OCI-LY1 (cell line): ENCODE data around the gene CLEC4D.

ENCODE experiments used
- H2AFZ ChIP-seq: fragments of 200-600 bp; sonication (generic), shearing (Covaris generic); 2 replicates; pipeline ENCODE4 v1.6.0; 2014; ENCODE audit warnings: antibody characterized with exemption, mild to moderate bottlenecking, low read length
- H3F3A ChIP-seq: fragments of 200-600 bp; sonication (generic), shearing (Covaris generic); 2 replicates; pipeline ENCODE4 v1.6.0; 2014; ENCODE audit warnings: mild to moderate bottlenecking, antibody characterized with exemption, low read length, moderate library complexity; ENCODE audit not compliant: insufficient read depth
- H3K27ac ChIP-seq: fragments of 200-600 bp; sonication (generic); 2 replicates; pipeline ENCODE4 v1.5.1; 2014; ENCODE audit warnings: low read length, mixed run types, mild to moderate bottlenecking, low read depth; ENCODE audit not compliant: poor library complexity, severe bottlenecking
- H3K27me3 ChIP-seq: fragments of 200-600 bp; sonication (generic); 2 replicates; pipeline ENCODE4 v1.6.0; 2014; ENCODE audit warnings: antibody characterized with exemption, mild to moderate bottlenecking, low read length, moderate library complexity; ENCODE audit not compliant: insufficient read depth
- H3K36me3 ChIP-seq: fragments of 200-600 bp; sonication (generic); 2 replicates; pipeline ENCODE4 v1.6.1; 2014; ENCODE audit warnings: mild to moderate bottlenecking, antibody characterized with exemption, low read length, moderate library complexity, mixed read lengths; ENCODE audit not compliant: insufficient read depth
- H3K4me1 ChIP-seq: fragments of 200-600 bp; sonication (generic); 2 replicates; pipeline ENCODE4 v1.5.1; 2014; ENCODE audit warnings: mild to moderate bottlenecking, low read length, moderate library complexity; ENCODE audit not compliant: insufficient read depth, severe bottlenecking
- H3K4me2 ChIP-seq: fragments of 200-600 bp; sonication (generic), shearing (Covaris generic); 2 replicates; pipeline ENCODE4 v1.6.1; 2014; ENCODE audit warnings: low read length
- H3K4me3 ChIP-seq: fragments of 200-600 bp; sonication (generic); 2 replicates; pipeline ENCODE4 v1.5.1; 2014; ENCODE audit warnings: low read length, low read depth, mild to moderate bottlenecking, mixed read lengths; ENCODE audit not compliant: poor library complexity, severe bottlenecking
- H3K79me2 ChIP-seq: fragments of 200-600 bp; shearing (Covaris generic); 2 replicates; pipeline ENCODE4 v1.6.1; 2016; ENCODE audit warnings: mixed run types, low read length, mixed read lengths; ENCODE audit not compliant: insufficient read depth
- H3K9ac ChIP-seq: fragments of 200-600 bp; sonication (generic), shearing (Covaris generic); 2 replicates; pipeline ENCODE4 v1.6.1; 2014; ENCODE audit warnings: mild to moderate bottlenecking, low read length, mixed read lengths
- H3K9me2 ChIP-seq: fragments of 200-600 bp; sonication (generic), shearing (Covaris generic); 2 replicates; pipeline ENCODE4 v1.6.1; 2014; ENCODE audit warnings: low read depth, mild to moderate bottlenecking, low read length, mixed read lengths
- H3K9me3 ChIP-seq: fragments of 200-600 bp; shearing (Covaris generic); 2 replicates; pipeline ENCODE4 v1.6.1; 2014; ENCODE audit warnings: low read length, mixed read lengths
- H4K20me1 ChIP-seq: fragments of 200-600 bp; sonication (generic), shearing (Covaris generic); 2 replicates; pipeline ENCODE4 v1.6.0; 2016; ENCODE audit warnings: mild to moderate bottlenecking, low read length; ENCODE audit not compliant: insufficient read depth
- CTCF ChIP-seq: fragments of 200-600 bp; sonication (generic), shearing (Covaris generic); IDR thresholded peaks from 2 replicates; pipeline ENCODE4 v1.5.1; 2017; ENCODE audit warnings: mild to moderate bottlenecking, antibody characterized with exemption, low read length, moderate library complexity, mixed read lengths
- EZH2 ChIP-seq: fragments of 200-600 bp; sonication (generic), shearing (Covaris generic); IDR thresholded peaks from 2 replicates; pipeline ENCODE4 v1.8.0; 2017; ENCODE audit warnings: borderline replicate concordance, mixed run types, mild to moderate bottlenecking, antibody characterized with exemption, low read length, moderate library complexity, mixed read lengths

Gene CLEC4D

GRCh38 chr12:8554451-8555195 lies 41.3 kb downstream of the CLEC4D start:
- Histone ChIP-seq H3K9me3 (no peaks in the 10 kb centered on the region), H3K4me1 (no peaks in the 10 kb centered on the region), H3K4me2 (no peak overlapping the region), H4K20me1 (no peaks in the 10 kb centered on the region), H3F3A (no peaks in the 10 kb centered on the region), H3K27ac (no peak overlapping the region), H3K27me3 (no peaks in the 10 kb centered on the region), H3K9ac (no peak overlapping the region), H3K9me2 (no peaks in the 10 kb centered on the region), H2AFZ (no peak overlapping the region), H3K36me3 (no peaks in the 10 kb centered on the region), H3K79me2 (no peaks in the 10 kb centered on the region), H3K4me3 (no peak overlapping the region)
- TF ChIP-seq CTCF, result no peak

GRCh38 chr12:8556531-8557097 lies 43.3 kb downstream of the CLEC4D start:
- Histone ChIP-seq H3F3A (no peaks in the 10 kb centered on the region), H3K9me2 (no peaks in the 10 kb centered on the region), H2AFZ (no peak overlapping the region), H3K4me1 (no peaks in the 10 kb centered on the region), H3K79me2 (no peaks in the 10 kb centered on the region), H3K27me3 (no peaks in the 10 kb centered on the region), H4K20me1 (no peaks in the 10 kb centered on the region), H3K4me3 (no peak overlapping the region), H3K9me3 (no peaks in the 10 kb centered on the region), H3K27ac (no peak overlapping the region), H3K36me3 (no peaks in the 10 kb centered on the region; the same call in 1 of the 2 replicates), H3K4me2 (no peak overlapping the region), H3K9ac (no peak overlapping the region)
- TF ChIP-seq CTCF (no peak), EZH2 (no peak)

GRCh38 chr12:8559676-8560075 lies 46.4 kb downstream of the CLEC4D start:
- no peaks in the 10 kb centered on the region; the same call in 1 of the 2 replicates for H3K36me3 ChIP-seq
- H3K4me2 ChIP-seq, result no peak overlapping the region
- no peaks in the 10 kb centered on the region for H3K27me3 ChIP-seq
- no peaks in the 10 kb centered on the region for H3F3A ChIP-seq
- H3K9me2 ChIP-seq, result no peaks in the 10 kb centered on the region
- H4K20me1 ChIP-seq, result no peaks in the 10 kb centered on the region
- H3K4me1 ChIP-seq, result no peaks in the 10 kb centered on the region
- H3K27ac ChIP-seq, result no peak overlapping the region
- H2AFZ ChIP-seq, result no peak overlapping the region
- H3K9me3 ChIP-seq, result peaks cover 5% of the 10 kb centered on the region; the same call in 1 of the 2 replicates
- H3K4me3 ChIP-seq, result no peak overlapping the region
- no peak overlapping the region for H3K9ac ChIP-seq
- H3K79me2 ChIP-seq, result no peaks in the 10 kb centered on the region
- TF ChIP-seq CTCF, result no peak
- TF ChIP-seq EZH2, result no peak
